Measurements from ENCODE around the gene RALGPS1. TPM values are rescaled to one million over a fixed set of nuclear protein-coding genes. Genes with fewer than 3 reads are reported as not detected.

Gene RALGPS1
- total and polyA plus RNA-seq, 2 donors (not counting 1 experiment from before 2014, with no cell fraction given): 19.7 to 39.9 TPM

DNA sequence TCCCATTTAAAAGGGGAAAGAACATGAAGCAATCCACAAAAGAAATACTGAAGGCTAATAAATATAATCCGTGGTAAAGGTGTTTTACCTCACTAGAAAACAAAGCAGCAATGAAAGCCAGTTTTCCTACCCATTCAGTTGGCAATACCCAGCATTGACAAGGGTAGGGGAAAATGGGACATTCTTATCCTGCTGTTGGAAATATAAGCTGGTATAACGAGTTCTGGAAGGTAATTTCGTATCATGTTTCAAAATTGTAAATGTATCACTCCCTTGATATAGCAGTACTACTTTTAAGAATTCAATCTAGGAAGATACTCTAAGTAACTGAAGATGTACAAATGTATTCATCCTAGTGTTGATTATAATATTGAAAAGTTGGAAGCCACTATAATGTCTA lies 22.9 kb upstream of the RALGPS1 start:
- no peak overlapping the region for H3K27ac Mint-ChIP-seq
- Histone ChIP-seq H3K9me3 (ENCODE audit: control extremely low read depth in 1 of 3, control insufficient read depth in 2 of 3, insufficient read depth in 1 of 3, low read length in 2 of 3) (peaks cover 0 to 3% (median 0%) of the 10 kb centered on the region in 3 donors), H3K9ac (ENCODE audit: low read length) (no peak overlapping the region), H4K20me1 (ENCODE audit: control insufficient read depth, insufficient read depth, low read length, poor library complexity, severe bottlenecking) (no peaks in the 10 kb centered on the region), H3K4me2 (replicated peaks; ENCODE audit: low read depth, low read length, poor library complexity, severe bottlenecking) (no peak overlapping the region), H3K4me1 (ENCODE audit: control insufficient read depth in 2 of 2, insufficient read depth in 2 of 2, low read length in 2 of 2) (no peaks in the 10 kb centered on the region), H3K27ac (ENCODE audit: low read length in 2 of 2) (no peak overlapping the region), H3K27me3 (replicated peaks in 1 of 4; ENCODE audit: control extremely low read depth in 1 of 4, control insufficient read depth in 3 of 4, insufficient read depth in 4 of 4, low read length in 3 of 4) (no peaks in the 10 kb centered on the region), H3K36me3 (replicated peaks in 1 of 2; ENCODE audit: control extremely low read depth in 1 of 2, control insufficient read depth in 1 of 2, extremely low read depth in 1 of 2, insufficient read depth in 2 of 2, low read length in 1 of 2) (no peaks in the 10 kb centered on the region), H3K4me3 (ENCODE audit: control extremely low read depth in 1 of 5, extremely low read depth in 1 of 5, insufficient read depth in 1 of 5, low read depth in 2 of 5, low read length in 4 of 5) (no peak overlapping the region), H2AFZ (ENCODE audit: insufficient read depth, low read depth, low read length, poor library complexity, severe bottlenecking) (no peak overlapping the region), H3K79me2 (ENCODE audit: control insufficient read depth, insufficient read depth, low read length) (no peaks in the 10 kb centered on the region)
- H3K4me1 Mint-ChIP-seq: no peaks in the 10 kb centered on the region
- POLR2A ChIA-PET: no interaction called here
- TF ChIP-seq, protein P1, sequence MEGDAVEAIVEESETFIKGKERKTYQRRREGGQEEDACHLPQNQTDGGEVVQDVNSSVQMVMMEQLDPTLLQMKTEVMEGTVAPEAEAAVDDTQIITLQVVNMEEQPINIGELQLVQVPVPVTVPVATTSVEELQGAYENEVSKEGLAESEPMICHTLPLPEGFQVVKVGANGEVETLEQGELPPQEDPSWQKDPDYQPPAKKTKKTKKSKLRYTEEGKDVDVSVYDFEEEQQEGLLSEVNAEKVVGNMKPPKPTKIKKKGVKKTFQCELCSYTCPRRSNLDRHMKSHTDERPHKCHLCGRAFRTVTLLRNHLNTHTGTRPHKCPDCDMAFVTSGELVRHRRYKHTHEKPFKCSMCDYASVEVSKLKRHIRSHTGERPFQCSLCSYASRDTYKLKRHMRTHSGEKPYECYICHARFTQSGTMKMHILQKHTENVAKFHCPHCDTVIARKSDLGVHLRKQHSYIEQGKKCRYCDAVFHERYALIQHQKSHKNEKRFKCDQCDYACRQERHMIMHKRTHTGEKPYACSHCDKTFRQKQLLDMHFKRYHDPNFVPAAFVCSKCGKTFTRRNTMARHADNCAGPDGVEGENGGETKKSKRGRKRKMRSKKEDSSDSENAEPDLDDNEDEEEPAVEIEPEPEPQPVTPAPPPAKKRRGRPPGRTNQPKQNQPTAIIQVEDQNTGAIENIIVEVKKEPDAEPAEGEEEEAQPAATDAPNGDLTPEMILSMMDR (IDR thresholded peaks at IDR 0.05): no peak
- no peak for TF ChIP-seq EZH2 (IDR thresholded peaks at IDR 0.05; ENCODE audit: borderline replicate concordance, insufficient read depth, low read depth, low read length, poor library complexity, severe bottlenecking)
- DNase-seq (no peak), ATAC-seq (ENCODE audit: low read depth) (no peak)
- peaks cover 8% of the 10 kb centered on the region for H3K27me3 Mint-ChIP-seq
- no CpG with 5 or more reads among the region's 3 CpGs for WGBS (ENCODE audit: insufficient coverage)
- CTCF ChIA-PET: no interaction called here
- H3K4me3 Mint-ChIP-seq: no peak overlapping the region
- intact Hi-C loops (cut with micrococcal nuclease): no loop called here
- no peaks in the 10 kb centered on the region for H3K9me3 Mint-ChIP-seq (ENCODE audit: insufficient read depth)

DNA sequence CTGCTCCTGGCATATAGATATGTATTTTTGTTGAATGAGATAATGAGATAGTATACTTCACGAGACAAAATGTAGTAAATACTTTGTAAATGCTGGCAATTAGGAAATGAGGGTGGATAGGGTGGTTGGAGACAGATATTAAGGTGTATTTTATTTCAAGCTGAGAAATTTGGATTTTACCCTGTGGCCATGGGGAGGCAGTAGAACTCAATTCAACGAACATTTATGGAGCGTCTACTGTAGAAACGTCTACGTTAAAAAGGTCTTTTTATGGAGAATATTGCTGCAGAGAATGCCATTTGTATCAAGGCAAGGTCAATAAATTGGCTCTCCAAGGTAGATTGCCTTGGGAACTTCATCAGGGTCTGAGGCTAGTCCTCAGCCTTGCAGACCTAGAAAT lies 21.5 kb upstream of the RALGPS1 start:
- H3K9ac ChIP-seq (ENCODE audit: low read length): no peak overlapping the region
- H3K27ac ChIP-seq (ENCODE audit: low read length in 2 of 2): no peak overlapping the region
- 58% methylated on average over 3 of the region's 5 CpGs for WGBS (ENCODE audit: insufficient coverage)
- TF ChIP-seq, protein P1 (IDR thresholded peaks at IDR 0.05): no peak
- no peak for TF ChIP-seq EZH2 (IDR thresholded peaks at IDR 0.05; ENCODE audit: borderline replicate concordance, insufficient read depth, low read depth, low read length, poor library complexity, severe bottlenecking)
- no peaks in the 10 kb centered on the region for H4K20me1 ChIP-seq (ENCODE audit: control insufficient read depth, insufficient read depth, low read length, poor library complexity, severe bottlenecking)
- H3K79me2 ChIP-seq (ENCODE audit: control insufficient read depth, insufficient read depth, low read length): no peaks in the 10 kb centered on the region
- H3K9me3 Mint-ChIP-seq (ENCODE audit: insufficient read depth): no peaks in the 10 kb centered on the region
- H2AFZ ChIP-seq (ENCODE audit: insufficient read depth, low read depth, low read length, poor library complexity, severe bottlenecking): no peak overlapping the region
- no peak overlapping the region for H3K4me2 ChIP-seq (replicated peaks; ENCODE audit: low read depth, low read length, poor library complexity, severe bottlenecking)
- H3K9me3 ChIP-seq (ENCODE audit: control extremely low read depth in 1 of 3, control insufficient read depth in 2 of 3, insufficient read depth in 1 of 3, low read length in 2 of 3): peaks cover 0 to 3% (median 0%) of the 10 kb centered on the region in 3 donors
- ChIA-PET CTCF (no interaction called here), POLR2A (no interaction called here)
- H3K4me1 ChIP-seq (ENCODE audit: control insufficient read depth in 2 of 2, insufficient read depth in 2 of 2, low read length in 2 of 2): no peaks in the 10 kb centered on the region
- intact Hi-C loops (cut with micrococcal nuclease): no loop called here
- H3K27me3 ChIP-seq (replicated peaks in 1 of 4; ENCODE audit: control extremely low read depth in 1 of 4, control insufficient read depth in 3 of 4, insufficient read depth in 4 of 4, low read length in 3 of 4): peaks cover 0 to 3% (median 0%) of the 10 kb centered on the region in 4 experiments
- ATAC-seq (ENCODE audit: low read depth) (no peak), DNase-seq (no peak)
- no peak overlapping the region for H3K4me3 ChIP-seq (ENCODE audit: control extremely low read depth in 1 of 5, extremely low read depth in 1 of 5, insufficient read depth in 1 of 5, low read depth in 2 of 5, low read length in 4 of 5)
- no peak overlapping the region for H3K27ac Mint-ChIP-seq
- no peaks in the 10 kb centered on the region for H3K4me1 Mint-ChIP-seq
- H3K27me3 Mint-ChIP-seq: peaks cover 17% of the 10 kb centered on the region
- no peaks in the 10 kb centered on the region for H3K36me3 ChIP-seq (replicated peaks in 1 of 2; ENCODE audit: control extremely low read depth in 1 of 2, control insufficient read depth in 1 of 2, extremely low read depth in 1 of 2, insufficient read depth in 2 of 2, low read length in 1 of 2)
- H3K4me3 Mint-ChIP-seq: no peak overlapping the region

Data from B cell (primary cell).